HG03469 (cell line): Measurements from ENCODE around the gene NRL.

ENCODE experiments used
- ATAC-seq: cut with Tn5 transposase; IDR thresholded peaks from one replicate; pipeline ENCODE4 v1.9.1; 2021; ENCODE audit warnings: mild to moderate bottlenecking, moderate library complexity, moderate number of reproducible peaks; ENCODE audit not compliant: unreplicated experiment

NRL gene

DNA sequence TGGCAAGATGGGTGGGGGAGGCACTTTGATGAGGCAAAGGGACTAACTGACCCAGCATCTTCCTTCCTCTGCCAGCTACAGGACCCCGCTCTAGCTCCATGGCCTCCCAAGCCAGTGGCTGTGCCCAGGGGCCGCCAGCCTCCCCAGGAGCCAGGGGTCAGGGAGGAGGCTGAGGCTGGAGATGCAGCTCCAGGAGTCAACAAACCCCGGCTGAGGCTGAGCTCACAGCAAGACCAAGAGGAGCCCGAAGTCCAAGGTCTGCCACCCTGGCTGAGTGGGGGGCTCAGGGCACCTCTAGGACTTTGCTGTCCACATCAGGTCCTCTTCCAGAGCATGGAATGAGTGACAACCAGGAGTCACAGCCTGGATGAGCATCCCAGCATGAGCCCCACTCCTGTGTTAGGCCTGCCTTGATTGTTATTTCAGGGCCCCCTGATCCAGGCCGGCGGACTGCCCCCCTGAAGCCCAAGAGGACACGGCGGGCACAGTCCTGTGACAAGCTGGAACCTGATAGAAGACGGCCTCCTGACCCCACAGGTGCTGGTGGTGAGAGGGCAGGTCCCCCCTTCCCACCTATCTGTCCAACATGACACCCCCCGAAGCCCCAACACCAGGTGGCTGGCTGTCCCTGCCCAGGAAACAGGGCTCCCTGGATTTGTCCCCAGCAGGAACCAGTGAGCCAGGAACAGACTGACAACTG, 45.9 kb downstream of the NRL start:
- no peak for ATAC-seq

DNA sequence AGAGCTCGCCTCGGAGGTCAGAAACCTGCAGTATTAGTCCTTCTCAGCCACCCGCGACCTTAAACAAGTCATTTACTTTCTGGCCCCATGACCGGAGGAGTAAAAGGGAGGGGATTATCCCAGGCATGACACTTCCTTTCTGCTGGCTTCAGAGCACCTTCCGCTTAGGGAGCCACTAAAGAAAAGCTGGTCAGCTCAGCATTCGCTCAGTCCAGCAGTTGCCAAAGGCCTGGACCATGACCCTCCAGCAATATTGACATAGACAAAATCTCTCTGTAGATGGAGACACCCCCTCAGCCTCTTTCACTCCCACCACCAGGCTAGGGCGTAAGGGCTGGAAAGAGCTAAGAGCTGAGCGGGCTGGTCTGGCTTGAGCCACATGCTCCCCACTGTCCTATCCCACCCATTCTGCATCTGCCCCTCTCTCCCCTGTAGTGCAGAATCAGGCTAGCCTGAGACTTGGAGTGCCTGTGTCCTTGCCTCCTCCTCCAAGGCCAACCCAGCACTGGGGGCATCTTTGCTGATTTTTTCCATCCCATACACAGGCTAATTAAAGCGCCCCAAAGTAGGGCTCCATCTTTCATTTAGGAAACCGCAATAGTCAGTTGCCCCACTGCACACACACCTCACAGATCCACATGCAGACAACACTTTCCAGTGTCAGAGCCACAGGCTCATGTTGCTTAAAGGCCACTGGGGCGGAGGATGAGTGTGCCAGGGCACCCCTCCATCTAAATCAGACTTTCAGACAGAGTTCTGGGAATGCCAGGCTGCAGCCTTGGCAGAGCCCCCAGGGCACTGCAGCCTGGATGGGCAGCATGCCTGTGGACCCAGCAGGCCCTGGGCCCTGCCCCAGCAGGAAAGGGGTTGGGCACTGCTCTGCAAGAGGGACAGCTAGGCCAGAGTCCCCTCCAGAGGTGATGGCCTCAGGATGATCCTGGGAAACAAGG, 47.3 kb downstream of the NRL start:
- ATAC-seq: no peak

DNA sequence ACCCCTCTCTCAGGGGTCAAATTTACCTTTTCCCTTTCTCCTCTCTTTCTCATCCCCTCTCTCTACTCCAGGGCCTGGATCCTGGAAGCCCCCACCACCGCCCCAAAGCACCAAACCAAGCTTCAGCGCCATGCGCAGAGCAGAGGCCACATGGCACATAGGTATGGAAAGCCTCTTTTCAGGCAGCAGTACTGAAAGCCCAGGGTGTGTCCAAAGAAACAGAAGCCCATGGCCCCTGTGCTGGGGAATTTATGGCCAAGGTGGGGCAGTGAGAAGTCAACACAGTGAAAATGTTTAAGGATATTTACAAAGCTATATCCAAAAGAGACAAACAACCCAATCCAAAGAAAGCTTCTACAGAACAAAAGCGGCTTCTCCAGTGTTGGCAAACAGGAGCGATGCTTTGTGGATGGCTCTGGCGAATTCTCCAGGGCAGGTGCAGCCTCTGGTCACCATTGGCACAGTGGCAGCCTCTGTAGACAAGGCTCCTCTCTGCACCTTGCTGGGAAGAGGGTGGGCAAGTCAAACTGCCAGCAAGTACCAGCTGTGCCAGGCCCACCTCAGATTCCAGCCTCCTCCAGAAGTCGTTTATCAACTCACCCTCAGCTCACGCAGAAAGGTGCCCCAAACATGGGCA, 48.1 kb downstream of the NRL start:
- no peak for ATAC-seq

DNA sequence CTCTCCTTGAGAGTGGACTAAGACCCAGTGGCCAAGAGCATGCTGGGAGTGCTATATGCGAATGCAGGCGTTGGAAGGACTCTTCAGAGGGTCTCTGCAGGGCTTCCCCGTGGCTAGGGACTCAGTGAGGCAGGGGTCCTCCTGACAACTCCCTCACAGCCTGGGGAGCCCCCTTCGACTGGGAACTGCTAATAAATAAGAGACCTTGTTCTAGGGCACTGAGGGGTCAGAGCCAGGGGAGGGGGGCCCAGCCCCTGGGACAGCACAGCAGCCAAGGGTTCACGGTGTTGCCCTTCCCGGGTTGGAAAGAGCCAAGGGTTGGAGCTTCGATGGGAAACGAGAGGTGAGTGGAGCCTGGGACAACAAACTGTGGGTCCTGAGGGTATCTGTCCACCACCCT, 49.3 kb downstream of the NRL start:
- no peak for ATAC-seq

DNA sequence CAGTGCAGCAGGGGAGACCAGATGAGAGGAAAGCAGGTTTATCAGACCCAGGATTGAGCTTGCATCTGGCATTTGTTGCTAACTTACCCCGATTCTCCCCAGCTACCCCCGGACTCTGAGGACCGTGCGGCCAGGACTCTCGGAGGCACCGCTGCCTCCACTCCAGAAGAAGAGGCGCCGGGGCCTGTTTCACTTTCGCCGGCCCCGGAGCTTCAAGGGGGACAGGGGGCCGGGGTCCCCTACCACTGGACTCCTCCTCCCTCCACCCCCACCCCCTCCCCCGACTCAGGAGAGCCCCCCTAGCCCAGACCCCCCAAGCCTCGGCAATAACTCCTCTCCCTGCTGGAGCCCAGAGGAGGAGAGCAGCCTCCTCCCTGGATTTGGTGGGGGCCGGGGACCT, 49.9 kb downstream of the NRL start:
- ATAC-seq: no peak

DNA sequence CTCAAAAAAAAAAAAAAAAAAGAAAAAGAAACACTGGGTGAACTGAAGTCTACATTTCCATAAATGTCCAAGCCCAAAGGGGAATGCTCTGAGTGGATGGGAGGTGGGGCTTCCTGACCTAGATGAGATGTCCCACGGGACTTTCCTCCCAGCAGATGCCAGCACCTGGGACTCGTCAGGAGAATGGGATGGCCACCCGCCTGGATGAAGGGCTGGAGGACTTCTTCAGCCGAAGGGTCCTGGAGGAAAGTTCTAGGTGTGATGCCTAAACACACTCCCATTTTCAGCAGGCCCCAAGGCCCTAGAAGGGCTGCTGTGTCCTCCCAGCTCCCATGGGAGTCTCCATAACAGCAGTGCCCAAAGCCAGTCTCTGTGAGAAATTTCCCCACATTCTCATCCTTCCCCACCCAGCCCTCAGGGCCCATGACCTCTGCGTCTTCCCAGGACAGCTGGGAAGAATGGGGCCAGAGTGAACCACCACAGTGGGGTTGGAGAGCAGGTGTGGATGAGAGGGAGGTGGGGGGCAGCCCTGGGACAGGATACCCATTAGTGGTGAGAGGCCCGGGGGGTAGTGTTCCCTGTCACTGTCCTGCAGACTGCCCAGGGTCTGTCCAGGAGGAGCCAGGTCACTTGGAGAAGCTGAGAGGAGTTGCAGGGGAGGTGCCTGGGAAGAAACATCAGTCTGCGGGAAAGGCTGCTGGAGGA, 50.5 kb downstream of the NRL start:
- ATAC-seq: no peak

DNA sequence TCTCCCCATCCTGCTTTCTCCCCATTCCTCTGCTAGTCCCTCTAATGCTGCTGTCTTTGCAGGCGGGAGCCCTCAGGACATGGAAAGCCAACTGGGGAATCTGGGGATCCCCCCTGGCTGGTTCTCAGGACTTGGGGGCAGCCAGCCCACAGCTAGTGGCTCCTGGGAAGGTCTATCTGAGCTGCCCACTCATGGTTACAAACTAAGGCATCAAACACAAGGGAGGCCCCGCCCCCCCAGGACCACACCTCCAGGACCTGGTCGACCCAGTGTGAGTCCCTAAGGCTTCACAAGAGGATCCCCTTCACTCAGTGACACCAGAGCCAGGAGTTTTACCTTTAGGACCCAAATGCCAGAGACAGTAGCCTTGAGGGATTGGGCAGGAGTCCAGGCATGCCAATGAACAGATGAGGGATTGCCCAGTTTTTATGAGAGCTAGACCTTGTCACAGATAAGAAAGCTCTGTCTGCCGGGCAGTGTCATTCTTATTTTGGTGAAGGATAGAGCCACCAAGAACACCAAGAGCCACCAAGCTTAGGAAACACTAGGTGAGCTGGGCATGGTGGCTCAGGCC, 51.4 kb downstream of the NRL start:
- no peak for ATAC-seq

DNA sequence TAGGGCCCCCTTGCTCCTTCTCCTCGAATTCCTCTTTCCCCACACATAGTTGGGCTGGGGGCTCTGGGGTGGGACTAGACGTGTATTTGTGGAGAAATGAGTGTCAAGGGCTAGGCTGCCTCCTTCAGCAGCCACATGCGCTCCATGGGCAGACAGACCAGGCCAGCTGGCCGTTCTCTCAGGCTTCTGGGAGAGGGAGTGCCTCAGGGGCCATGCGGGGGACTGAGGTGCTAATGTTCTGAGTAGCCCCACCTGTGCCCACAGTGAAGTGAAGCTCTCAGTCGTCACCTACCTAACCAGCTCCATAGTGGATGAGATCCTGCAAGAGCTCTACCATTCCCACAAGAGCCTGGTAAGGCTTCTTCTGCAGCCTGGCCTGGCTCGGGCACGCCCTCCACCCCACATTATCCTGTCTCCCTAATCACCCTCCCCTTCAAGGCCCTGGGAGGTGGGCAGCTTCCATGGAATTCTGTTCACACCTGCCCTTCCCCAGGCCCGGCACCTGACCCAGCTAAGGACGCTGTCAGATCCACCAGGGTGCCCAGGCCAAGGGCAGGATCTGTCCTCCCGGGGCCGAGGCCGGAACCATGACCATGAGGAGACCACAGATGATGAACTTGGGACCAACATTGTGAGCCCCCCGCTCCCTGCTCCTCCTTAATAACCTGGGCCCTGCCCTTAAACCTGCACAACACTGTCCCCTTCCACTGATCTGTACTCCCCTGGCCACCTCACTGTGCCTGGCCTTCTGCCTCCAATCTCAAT, 52.4 kb downstream of the NRL start:
- ATAC-seq: no peak

DNA sequence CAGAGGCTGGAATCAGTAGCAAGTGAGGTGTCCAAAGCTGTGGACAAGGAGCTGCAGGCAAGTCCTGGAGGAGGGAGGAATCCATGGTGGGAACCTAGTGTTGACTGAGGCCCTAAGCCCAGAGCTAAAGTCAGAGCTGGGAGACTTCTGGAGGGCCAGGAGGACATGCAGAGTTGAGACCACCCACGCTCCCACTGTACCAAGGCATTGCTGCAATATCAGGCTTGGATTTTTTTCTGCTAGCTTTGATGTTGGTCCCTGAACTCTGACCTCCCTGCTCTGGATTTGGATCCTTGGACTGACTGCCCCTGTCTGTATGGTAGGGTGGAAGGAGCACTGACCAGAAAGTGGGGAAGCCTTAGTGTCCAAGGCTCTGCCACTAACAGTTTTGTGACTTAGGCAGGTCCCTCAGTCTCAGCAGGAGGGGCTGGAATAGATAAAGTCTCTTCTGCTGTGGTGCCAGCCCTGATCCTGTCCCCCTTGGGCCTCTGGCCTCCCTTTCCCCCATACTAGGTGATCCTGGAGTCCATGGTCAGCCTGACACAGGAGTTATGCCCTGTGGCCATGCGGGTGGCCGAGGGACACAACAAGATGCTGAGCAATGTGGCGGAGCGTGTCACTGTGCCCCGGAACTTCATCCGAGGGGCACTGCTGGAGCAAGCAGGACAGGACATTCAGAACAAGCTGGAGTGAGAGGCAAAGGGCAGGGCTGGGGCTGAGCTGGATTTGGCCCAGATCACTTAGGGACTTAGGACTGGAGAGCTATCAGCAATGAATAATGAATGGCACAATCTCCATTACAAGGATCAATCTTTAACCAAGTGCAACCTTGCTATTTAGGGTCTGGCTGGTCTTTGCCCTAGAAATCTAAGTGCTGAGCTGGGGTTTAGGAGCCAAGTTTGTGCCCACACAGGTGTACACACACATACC, 53.5 kb downstream of the NRL start:
- no peak for ATAC-seq

DNA sequence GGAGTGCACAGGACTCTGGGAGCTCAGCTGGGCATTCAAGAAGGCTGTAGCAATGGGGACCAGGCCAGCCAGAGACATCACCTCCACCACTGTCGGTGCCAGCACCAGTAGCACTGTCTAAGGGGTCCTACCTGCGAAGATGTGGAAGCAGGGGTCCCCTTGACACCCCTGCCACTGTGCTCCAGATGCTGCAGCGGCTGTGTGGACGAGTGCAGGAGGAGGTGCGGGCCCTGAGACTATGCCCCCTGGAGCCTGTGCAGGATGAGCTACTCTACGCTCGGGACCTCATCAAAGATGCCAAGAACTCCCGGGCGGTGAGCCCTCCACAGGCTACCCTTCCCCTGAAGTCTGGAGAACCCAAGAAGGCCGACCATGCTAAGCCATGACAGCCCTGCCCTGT, 54.3 kb downstream of the NRL start:
- ATAC-seq: no peak

DNA sequence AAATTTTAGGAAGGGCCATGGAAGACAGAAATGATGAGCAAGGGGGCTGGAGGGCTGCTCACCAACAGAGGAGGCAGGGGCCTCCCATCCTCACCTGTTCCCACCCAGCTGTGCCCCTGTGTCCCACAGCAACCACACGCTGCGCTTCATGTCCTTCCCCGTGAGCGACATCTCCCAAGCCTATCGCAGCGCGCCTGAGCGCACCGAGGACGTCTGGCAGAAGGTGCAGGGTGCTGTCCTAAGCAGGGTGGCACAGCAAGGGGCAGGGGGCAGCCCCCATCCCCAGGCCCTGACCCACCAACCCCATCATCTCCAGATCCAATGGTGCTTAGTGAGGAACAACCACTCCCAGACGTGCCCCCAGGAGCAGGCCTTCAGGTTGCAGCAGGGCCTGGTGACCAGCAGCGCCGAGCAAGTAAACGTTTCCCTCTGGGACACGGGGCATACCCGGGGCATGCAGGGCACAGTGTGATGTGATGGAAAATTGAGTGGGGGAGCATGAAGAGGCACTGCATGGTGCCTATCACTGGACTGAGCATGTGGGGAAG, 54.8 kb downstream of the NRL start:
- ATAC-seq: no peak

DNA sequence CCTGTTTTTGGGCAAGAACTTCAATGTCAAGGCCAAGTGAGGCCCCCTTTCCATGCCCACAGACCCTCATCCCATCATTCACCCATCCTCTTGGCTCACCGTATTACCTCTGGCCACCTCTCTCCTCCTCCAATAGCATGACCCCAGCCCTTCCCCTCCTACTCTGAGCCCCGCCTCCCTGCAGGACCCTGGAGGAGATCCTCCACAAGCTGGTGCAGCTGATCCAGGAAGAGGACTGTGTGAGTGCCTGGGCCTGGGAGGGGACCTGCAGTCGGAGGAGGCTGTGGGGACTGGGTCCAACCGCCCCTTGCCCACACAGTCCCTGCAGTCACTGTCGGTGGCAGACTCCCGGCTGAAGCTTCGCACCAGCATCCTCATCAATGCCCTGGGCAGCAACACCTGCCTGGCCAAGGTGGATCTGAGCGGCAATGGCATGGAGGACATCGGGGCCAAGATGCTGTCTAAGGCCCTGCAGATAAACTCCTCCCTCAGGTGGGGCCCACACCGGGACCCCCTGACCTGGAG, 55.7 kb downstream of the NRL start:
- no peak for ATAC-seq

DNA sequence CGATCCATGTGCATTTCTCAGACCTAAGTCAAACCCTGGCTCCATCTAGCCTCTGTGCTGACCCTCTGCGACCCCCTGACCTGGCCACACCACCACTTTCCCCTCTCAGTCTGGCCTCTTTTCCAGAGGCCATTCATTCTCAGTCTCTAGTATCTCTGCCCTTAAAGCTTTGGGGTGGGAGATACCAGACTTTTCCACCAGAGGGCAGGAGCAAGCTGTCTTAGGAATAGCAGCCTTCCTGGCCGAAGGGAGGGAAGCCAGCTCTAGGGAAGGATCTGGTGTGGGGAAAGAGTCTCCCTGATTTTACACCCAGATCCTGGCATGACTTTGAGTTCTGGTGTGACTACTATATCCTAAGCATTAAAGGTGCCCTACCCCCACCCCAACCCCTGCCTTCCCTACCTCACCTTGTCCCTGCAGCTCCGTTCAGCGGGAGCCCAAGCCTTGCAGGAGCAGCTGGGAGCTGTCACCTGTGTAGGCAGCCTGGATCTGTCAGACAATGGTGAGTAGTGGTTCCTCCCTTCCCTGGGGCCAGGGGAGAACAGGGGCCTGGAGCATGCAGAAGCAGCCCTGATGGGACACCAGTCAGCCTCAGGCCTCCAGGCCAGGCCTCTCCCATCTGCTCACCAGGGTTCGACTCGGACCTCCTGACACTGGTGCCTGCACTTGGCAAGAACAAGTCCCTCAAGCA, 56.3 kb downstream of the NRL start:
- ATAC-seq: no peak

DNA sequence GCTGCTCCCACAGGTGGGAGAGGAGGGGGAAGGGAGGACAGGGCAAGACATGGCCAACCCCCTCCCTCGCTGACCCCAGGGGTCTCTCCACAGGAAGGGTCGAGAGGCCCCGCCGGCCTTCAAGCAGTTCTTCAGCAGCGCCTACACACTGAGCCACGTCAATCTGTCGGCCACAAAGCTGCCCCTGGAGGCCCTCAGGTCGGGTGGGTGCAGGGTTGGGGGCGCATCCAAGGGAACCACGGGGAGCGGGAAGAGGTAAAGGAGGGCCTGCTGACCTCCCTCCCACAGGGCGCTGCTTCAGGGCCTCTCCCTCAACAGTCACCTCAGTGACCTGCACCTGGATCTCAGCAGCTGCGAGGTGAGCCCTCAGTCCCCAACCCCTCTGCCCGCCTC, 56.9 kb downstream of the NRL start:
- no peak for ATAC-seq

DNA sequence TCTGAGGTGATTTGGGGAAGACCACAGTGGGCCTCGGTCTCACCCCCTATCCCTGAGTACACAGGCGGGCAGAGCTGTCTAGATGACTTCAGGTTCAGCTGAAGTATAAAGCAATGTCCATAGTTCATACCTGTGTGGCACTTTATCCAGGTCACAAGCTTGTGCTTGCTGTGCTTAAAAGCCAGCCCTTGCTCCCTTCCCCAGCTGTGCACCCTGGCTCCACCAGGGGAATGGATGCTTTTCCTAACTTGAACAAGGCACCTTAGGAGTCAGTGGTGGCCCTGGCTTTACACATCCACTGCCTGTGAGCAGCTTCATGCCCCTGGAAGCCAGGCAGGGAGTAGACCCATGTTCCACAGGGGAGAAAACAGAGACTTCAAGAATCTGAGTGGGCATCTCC, 57.5 kb downstream of the NRL start:
- ATAC-seq: no peak

DNA sequence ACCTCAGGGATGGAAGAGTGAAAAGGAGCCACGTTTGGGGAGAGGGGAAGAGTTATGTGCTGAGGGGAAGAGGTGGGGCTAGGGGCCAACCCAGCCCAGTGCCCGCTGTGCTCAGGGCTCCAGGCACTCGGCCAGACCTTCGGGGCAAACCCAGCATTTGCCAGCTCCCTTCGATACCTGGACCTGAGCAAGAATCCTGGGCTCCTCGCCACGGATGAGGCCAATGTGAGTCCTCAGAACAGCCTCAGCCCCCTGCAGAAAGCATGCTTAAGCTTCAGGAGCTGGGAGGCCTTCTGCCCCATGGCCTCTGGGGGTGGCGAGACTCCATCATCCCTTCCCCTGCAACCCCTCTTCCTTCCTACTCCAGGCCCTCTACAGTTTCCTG, 58.0 kb downstream of the NRL start:
- ATAC-seq: no peak

DNA sequence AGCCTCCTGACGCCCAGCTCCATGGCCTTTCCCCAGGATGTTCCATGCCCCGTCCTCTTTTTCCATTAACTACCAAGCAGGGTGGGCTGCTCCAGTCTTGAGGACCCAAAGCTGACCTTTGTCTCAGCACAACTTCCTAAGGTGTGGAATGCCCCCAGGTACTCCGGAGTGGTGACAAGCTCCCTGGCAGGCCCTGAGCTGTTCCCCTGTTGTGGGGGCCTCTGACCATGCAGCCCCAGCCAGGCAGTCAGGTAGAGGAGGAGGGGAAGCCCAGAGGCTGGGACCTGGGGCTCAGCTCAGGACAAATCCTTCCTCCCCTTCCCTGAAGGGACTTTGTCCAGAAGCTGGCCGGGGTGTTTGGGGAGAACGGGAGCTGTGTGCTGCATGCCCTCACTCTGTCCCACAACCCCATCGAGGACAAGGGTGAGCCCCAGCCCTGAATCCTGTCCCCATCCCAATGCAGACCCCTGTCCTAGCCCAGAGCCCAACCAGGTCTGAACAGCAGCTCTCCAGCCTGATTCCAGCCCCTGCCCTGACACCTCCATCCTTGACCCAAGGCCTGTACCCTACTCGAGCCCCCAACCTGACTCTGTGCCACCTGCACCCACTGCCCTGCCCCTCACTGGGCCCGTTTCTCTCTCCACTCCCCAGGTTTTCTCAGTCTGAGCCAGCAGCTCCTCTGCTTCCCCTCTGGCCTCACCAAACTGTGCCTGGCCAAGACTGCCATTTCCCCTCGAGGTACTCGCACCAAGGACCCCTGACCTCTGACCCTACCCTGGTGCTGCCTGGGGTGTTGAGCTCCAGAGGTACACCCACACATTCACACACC, 58.6 kb downstream of the NRL start:
- no peak for ATAC-seq
